Omental fat pad (tissue), 4 donors: ENCODE results near the gene CNDP1. TPM values are rescaled to one million over a fixed set of nuclear protein-coding genes. Genes with fewer than 3 reads are reported as not detected.

Experiments
- ATAC-seq: fragments of 150-250 bp; one replicate; pipeline ENCODE4 v1.9.1; 2016; ENCODE audit warnings: mild to moderate bottlenecking, moderate library complexity; ENCODE audit not compliant: low FRiP score
- DNase-seq: peaks from one replicate; pipeline ENCODE4 v3.0.0-alpha.2; 2019; ENCODE audit warnings: low spot score
- CTCF ChIP-seq, 3 donors: fragments of 450-650 bp; IDR thresholded peaks; one replicate each; pipeline ENCODE4 v1.5.1; 2016 to 2017; ENCODE audit warnings: antibody characterized with exemption in 3 of 3, mild to moderate bottlenecking in 3 of 3, moderate library complexity in 2 of 3
- total RNA-seq, 4 donors: library from RNA; depleted of rRNA; stranded (reverse); fragments of >200 nt; gene quantifications; one replicate each; pipeline ENCODE4 v1.1.0, GENCODE V29; 2016

CNDP1 gene
- total RNA-seq, 4 donors from 2014 or later = not detected

GRCh38 chr18:74597034-74597661 is 62.8 kb downstream of the CNDP1 start:
- TF ChIP-seq CTCF (IDR thresholded peaks at IDR 0.05) = no peak
- DNase-seq (peak; percentile 27), ATAC-seq (peak; percentile 68)

DNA sequence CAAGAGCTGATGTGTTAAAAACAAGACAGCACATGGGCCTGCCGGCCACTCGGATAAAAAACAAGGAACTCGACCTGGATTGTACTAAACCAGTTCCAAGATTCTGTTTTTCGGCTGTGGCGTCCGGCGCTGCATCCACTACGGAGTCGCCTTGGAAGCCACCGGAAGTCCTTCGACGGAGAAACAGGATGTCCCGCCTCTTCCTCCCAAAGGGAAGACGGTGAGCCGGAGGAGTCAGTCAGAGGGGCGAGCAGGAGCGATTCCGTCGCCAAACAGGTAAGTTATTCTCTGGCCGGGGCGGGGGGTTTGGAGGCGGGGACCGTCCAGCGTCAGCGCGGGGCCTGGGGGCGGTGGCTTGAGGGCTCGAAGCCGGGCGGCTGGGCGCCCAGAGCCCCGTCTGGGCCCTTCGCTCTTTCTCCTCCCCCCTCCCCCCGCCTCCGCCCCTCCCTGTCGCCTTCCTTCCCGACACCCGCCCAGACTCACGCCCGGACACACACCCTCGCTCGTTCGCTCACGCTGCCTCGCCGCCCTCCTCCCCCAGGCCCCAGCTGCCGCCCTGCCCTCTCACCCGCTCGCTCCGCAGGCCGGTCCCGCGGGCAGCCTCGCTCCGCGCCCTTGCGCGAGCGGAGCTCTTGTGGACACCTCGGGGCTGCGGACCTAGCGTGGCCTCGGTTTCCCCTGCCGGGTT is 63.5 kb downstream of the CNDP1 start, which contains the start of gene ZNF407:
Gene ZNF407, plus strand, starts transcription at position 209 of the 688 bp plus-strand sequence. CDS start 33,150 bp downstream, outside the sequence.
- peak; percentile 67 for DNase-seq
- no peak for TF ChIP-seq CTCF (IDR thresholded peaks at IDR 0.05)
- ATAC-seq = peak; percentile 88

DNA sequence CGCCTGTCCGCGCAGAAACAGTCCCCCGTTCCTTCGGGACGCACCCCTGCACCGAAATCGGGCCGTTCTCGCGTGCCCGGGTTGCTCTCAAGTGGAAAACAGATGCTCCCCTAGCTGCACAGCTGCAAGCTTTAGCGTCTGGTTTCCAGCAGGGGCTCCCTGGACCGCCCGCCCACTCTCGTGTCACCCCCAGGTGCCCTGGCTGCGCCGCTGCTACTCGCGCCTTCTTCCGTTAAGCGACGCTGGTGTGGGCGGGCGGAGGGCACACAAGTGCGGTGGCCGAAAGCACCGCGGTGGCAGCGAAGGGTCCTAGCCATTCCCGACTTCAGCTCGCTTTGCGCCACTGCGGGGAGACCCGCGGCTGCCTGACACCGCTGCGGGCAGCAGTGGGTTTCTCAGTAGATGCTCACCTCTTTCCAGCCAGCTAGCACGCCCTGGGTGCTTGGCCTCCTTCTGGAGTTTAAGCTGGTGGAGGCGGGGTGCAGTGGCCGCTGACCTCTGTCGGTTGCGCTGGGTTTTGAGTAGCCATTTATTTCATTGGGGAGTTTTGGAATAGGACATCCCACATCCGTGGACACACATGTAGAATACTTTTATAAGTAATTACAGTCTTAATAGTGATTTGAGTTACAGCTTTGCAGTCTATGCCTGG is 64.2 kb downstream of the CNDP1 start:
- no peak for TF ChIP-seq CTCF (IDR thresholded peaks at IDR 0.05)
- DNase-seq = no peak
- no peak for ATAC-seq

DNA sequence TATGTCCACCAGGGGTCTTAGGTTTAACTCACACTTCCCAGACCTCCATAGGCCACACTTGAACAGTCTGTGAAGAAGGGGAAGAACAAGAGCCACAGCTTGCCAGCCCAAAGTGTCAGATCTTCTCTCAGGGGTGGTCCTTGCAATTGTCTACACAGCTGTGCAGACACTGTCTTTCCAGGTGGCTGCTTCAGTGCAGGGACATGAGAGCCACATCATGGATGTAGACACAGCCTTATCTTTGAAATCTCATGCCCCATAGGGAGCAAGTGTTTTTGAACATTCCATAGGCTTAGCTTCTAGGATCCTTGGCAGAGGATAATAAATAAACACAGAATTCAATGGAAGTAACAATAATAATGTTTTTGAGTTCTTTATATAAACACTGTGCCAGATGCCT is 70.1 kb downstream of the CNDP1 start:
- ATAC-seq = no peak
- TF ChIP-seq CTCF (IDR thresholded peaks at IDR 0.05) = no peak
- DNase-seq = no peak

DNA sequence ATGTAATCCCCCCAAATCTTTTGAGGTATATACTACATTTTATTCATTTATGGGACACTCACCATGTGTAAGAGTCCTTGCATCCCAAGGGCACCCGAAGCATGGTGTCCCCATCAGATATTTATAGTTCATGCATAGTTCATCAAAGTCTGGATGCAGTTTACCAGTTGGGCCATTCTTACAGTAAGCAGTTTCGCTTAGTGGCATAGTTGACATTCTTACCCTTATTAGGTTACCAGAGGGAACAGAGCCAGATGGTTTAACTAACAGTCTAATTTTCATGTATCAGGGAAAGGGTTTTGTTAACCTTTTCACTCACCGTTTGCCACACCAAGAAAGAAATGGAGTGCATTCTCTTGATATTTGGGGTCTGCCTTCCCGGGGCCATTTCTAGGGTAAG is 70.5 kb downstream of the CNDP1 start:
- ATAC-seq (no peak), DNase-seq (no peak)
- no peak for TF ChIP-seq CTCF (IDR thresholded peaks at IDR 0.05)

GRCh38 chr18:74608681-74609080 is 74.4 kb downstream of the CNDP1 start:
- ATAC-seq (no peak), DNase-seq (no peak)
- TF ChIP-seq CTCF (IDR thresholded peaks at IDR 0.05) = no peak
